Prostate gland (tissue), 2 donors: Measurements from ENCODE around the gene CTSA. TPM values are rescaled to one million over a fixed set of nuclear protein-coding genes. Genes with fewer than 3 reads are reported as not detected.

ENCODE experiments used
- DNase-seq: peaks from one replicate; pipeline ENCODE4 v3.0.0-alpha.2; 2019; ENCODE audit warnings: low spot score
- H3K27ac ChIP-seq, 2 donors: fragments of 200-600 bp; sonication (generic); 2 replicates each; pipeline ENCODE4 v1.5.1; 2017 to 2019
- H3K27me3 ChIP-seq: fragments of 200-600 bp; sonication (generic); replicated peaks from 2 replicates; pipeline ENCODE4 v1.5.1; 2019; ENCODE audit not compliant: insufficient read depth
- H3K36me3 ChIP-seq, 2 donors: fragments of 200-600 bp; sonication (generic); 1 replicate in 1 of 2; 2 replicates in 1 of 2; pipeline versions ENCODE4 v1.5.1 to v1.8.1; 2017 to 2019
- H3K4me1 ChIP-seq: fragments of 200-600 bp; sonication (generic); replicated peaks from 2 replicates; pipeline ENCODE4 v1.5.1; 2019
- H3K4me3 ChIP-seq, 2 donors: fragments of 200-600 bp; sonication (generic); 2 replicates each; pipeline ENCODE4 v1.5.1; 2017 to 2019
- H3K9me3 ChIP-seq: fragments of 200-600 bp; sonication (generic); 2 replicates; pipeline ENCODE4 v1.5.1; 2017
- POLR2A ChIP-seq: fragments of 450-650 bp; IDR thresholded peaks from one replicate; pipeline ENCODE4 v1.6.1; 2016; ENCODE audit warnings: antibody characterized with exemption, mild to moderate bottlenecking
- POLR2AphosphoS5 ChIP-seq: sonication (generic); formaldehyde crosslinking; IDR thresholded peaks from one replicate; pipeline ENCODE4 v1.6.1; 2017; ENCODE audit warnings: antibody characterized with exemption
- WGBS: methylation state at CpG from one replicate; pipeline ENCODE4 v1.1.5; 2018; 5-methylcytosine and 5-hydroxymethylcytosine counted together
- intact Hi-C: fragments of 100-400 bp; cut with DNase I; formaldehyde crosslinking; loops from one replicate; pipeline ENCODE4 v1.14.2; 2022
- total RNA-seq, 2 donors: library from RNA; depleted of rRNA; stranded (reverse); fragments of >200 nt; gene quantifications; one replicate each; pipeline ENCODE4 v1.1.0, GENCODE V29; 2016
- TF ChIP-seq, protein P1 (sequence below), 4 experiments: fragments of 200-600 bp in 2 of 4; fragments of 450-650 bp in 2 of 4; sonication (generic) in 2 of 4; IDR thresholded peaks; 1 replicate in 3 of 4; 2 replicates in 1 of 4; pipeline ENCODE4 v1.5.1; 2016 to 2019; ENCODE audit warnings: antibody characterized with exemption in 4 of 4, mild to moderate bottlenecking in 2 of 4, moderate library complexity in 2 of 4

Gene CTSA
- total RNA-seq, 2 donors from 2014 or later, result 37.9 to 215 TPM

DNA sequence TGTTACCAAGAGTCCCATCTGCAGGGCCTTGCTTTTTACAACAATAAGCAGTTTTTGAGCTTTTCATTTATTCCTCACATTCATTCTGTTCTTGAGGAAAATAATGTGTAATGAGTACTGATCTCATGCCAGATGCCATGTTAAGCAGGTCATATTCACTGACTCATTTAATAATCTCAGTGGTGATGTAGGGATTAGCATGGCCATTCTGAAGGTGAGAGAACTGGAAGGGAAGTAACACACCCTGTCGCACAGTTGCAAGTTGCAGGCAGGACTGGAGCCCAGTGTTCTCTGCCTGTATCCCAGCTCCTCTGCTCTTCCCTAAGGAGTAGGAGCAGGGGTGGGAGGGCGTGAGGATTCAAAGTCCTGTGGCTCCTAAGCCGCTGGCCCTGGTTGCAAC, 48.9 kb downstream of the CTSA start:
- TF ChIP-seq, protein P1, sequence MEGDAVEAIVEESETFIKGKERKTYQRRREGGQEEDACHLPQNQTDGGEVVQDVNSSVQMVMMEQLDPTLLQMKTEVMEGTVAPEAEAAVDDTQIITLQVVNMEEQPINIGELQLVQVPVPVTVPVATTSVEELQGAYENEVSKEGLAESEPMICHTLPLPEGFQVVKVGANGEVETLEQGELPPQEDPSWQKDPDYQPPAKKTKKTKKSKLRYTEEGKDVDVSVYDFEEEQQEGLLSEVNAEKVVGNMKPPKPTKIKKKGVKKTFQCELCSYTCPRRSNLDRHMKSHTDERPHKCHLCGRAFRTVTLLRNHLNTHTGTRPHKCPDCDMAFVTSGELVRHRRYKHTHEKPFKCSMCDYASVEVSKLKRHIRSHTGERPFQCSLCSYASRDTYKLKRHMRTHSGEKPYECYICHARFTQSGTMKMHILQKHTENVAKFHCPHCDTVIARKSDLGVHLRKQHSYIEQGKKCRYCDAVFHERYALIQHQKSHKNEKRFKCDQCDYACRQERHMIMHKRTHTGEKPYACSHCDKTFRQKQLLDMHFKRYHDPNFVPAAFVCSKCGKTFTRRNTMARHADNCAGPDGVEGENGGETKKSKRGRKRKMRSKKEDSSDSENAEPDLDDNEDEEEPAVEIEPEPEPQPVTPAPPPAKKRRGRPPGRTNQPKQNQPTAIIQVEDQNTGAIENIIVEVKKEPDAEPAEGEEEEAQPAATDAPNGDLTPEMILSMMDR (IDR thresholded peaks at IDR 0.05), result no peak
- TF ChIP-seq POLR2AphosphoS5, result no peak
- TF ChIP-seq POLR2A, result no peak
- 92% methylated on average over 3 of the region's 3 CpGs for WGBS
- intact Hi-C loops, result no loop called here
- H3K4me3 ChIP-seq, result no peak overlapping the region
- no peaks in the 10 kb centered on the region for H3K27me3 ChIP-seq
- DNase-seq, result no peak
- no peaks in the 10 kb centered on the region for H3K4me1 ChIP-seq
- peaks cover 22 to 36% of the 10 kb centered on the region in 2 donors for H3K36me3 ChIP-seq
- no peaks in the 10 kb centered on the region for H3K9me3 ChIP-seq
- no peak overlapping the region for H3K27ac ChIP-seq

DNA sequence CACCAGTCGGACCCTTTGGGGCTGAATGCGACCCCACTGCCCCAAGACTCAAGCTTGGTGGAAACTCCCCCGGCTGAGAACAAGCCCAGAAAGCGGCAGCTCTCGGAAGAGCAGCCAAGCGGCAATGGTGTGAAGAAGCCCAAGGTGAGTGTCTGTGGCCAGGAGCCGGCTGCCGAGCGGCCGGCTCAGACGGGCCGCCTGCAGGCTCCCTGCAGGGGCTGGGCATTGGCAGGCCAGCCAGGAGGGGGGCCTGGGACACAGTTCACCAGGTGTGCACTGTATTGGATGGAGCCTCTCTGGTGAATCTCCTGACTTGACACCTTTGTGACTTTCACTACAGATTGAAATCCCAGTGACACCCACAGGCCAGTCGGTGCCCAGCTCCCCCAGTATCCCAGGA, 49.3 kb downstream of the CTSA start:
- intact Hi-C loops, result no loop called here
- Histone ChIP-seq H3K27ac (no peak overlapping the region), H3K9me3 (no peaks in the 10 kb centered on the region), H3K4me3 (no peak overlapping the region), H3K36me3 (peaks cover 22 to 36% of the 10 kb centered on the region in 2 donors), H3K4me1 (no peaks in the 10 kb centered on the region), H3K27me3 (no peaks in the 10 kb centered on the region)
- DNase-seq, result no peak
- TF ChIP-seq, protein P1 (IDR thresholded peaks at IDR 0.05), result no peak
- no peak for TF ChIP-seq POLR2A
- TF ChIP-seq POLR2AphosphoS5, result no peak
- 86% methylated on average over 11 of the region's 13 CpGs for WGBS

DNA sequence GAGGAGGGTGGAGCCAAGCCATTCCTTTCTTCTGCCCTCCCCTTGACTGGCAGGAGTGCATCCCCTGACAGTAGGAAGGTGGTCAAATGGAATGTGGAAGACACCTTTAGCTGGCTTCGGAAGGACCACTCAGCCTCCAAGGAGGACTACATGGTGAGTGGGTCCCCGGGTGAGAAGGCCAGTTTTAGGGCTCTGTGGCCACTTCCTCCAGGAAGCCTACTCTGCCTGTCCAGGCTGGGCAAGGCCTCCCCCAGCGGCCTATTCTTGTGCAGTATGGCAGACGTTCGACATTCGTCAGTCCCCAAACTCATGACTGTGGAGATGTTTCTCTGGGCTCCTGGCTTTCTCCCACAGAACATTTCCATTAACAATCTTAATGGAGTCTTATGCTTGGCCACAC, 52.5 kb downstream of the CTSA start:
- no peak overlapping the region for H3K4me3 ChIP-seq
- H3K27ac ChIP-seq, result no peak overlapping the region
- 94% methylated on average over 6 of the region's 6 CpGs for WGBS
- H3K36me3 ChIP-seq, result peaks cover 22 to 41% of the 10 kb centered on the region in 2 donors
- H3K4me1 ChIP-seq, result no peaks in the 10 kb centered on the region
- intact Hi-C loops, result no loop called here
- no peaks in the 10 kb centered on the region for H3K9me3 ChIP-seq
- H3K27me3 ChIP-seq, result no peaks in the 10 kb centered on the region
- DNase-seq, result no peak
- TF ChIP-seq POLR2A (no peak), POLR2AphosphoS5 (no peak)
- TF ChIP-seq, protein P1 (IDR thresholded peaks at IDR 0.05), result no peak

DNA sequence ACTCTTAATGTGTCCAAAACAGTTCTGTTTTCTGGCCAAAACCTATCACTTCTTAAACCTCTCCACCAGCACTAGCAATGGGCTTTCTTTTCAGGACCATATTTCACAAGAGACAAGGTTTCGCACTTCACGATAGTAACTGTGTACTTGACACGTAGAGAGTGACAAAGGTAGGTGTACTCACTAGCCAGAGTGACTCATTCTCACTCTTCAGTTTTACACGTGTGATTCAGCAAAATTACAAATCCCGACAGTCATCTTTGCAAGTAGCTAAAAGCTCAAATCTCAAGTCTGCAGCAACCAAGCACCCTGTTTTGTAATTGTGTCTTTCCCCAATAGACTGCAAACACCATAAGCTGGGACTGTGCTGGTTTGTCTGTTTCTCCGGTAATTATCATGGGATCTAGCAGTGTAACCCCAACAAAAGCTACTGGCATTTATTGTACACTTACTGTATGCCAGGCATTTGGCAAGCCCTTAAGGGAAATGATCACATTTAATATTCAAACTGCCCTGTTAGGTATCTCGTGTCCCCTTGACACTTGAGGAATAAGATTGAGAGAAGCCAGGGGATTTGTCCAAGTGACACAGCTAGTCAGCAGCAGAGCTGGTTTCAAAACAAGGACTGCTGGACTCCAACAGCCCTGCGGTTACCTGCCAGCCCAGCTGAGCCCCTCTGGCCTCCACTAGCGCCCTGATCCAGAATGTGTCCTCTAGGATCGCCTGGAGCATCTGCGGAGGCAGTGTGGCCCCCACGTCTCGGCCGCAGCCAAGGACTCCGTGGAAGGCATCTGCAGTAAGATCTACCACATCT, 53.2 kb downstream of the CTSA start:
- intact Hi-C loops, result no loop called here
- H3K36me3 ChIP-seq, result peaks cover 21 to 35% of the 10 kb centered on the region in 2 donors
- no peak overlapping the region for H3K4me3 ChIP-seq
- 83% methylated on average over 14 of the region's 15 CpGs for WGBS
- no peak overlapping the region for H3K27ac ChIP-seq
- H3K9me3 ChIP-seq, result no peaks in the 10 kb centered on the region
- no peak for DNase-seq
- H3K4me1 ChIP-seq, result no peaks in the 10 kb centered on the region
- H3K27me3 ChIP-seq, result no peaks in the 10 kb centered on the region
- TF ChIP-seq POLR2A, result no peak
- TF ChIP-seq POLR2AphosphoS5, result no peak
- TF ChIP-seq, protein P1 (IDR thresholded peaks at IDR 0.05), result no peak
